RWPE1 (cell line): ENCODE results near the gene SNAPC1.

ENCODE experiments used
- CTCF ChIA-PET: fragments of 350-600 bp; sonication (Branson Sonifier 250); formaldehyde crosslinking; extraction: SDS; loops from one replicate; lab custom pipeline; 2021; lab: Yijun Ruan, JAX
- POLR2A ChIA-PET: fragments of 400-600 bp; formaldehyde crosslinking; extraction: SDS; loops from one replicate; lab custom pipeline; 2020; ENCODE audit warnings: antibody characterized with exemption; ENCODE audit not compliant: low non-redundant PET; lab: Yijun Ruan, JAX
- DNase-seq: peaks from one replicate; pipeline ENCODE4 v3.0.0; 2012; ENCODE audit warnings: low spot score
- H3K27ac ChIP-seq: fragments of 450-650 bp; 2 replicates; pipeline ENCODE4 v1.5.1; 2017
- CTCF ChIP-seq: fragments of 450-650 bp; conservative IDR thresholded peaks from 2 replicates; pipeline ENCODE4 v1.5.1; 2017; ENCODE audit warnings: low read depth, mild to moderate bottlenecking

The SNAPC1 gene

GRCh38 chr14:61837336-61838229, 75.4 kb downstream of the SNAPC1 start:
- H3K27ac ChIP-seq = no peak overlapping the region
- DNase-seq = peak; percentile 64
- POLR2A ChIA-PET = no interaction called here
- peak; percentile 93 for TF ChIP-seq CTCF
- CTCF ChIA-PET = interaction anchor here (0.5 to 2.1 kb wide), 35 partner anchors 14 to 1472 kb away, joined by 3 to 20 read pairs (median 3); no protein-coding TSS in a partner anchor

GRCh38 chr14:61838661-61839245, 76.5 kb downstream of the SNAPC1 start:
- ChIA-PET CTCF (interaction anchor here (2.0 to 2.1 kb wide), 2 partner anchors 382 to 542 kb away, joined by 6 read pairs; no protein-coding TSS in a partner anchor), POLR2A (interaction anchor here (0.5 kb wide), 1 partner anchor 71 kb away, joined by 7 read pairs; no protein-coding TSS in a partner anchor)
- DNase-seq = no peak
- H3K27ac ChIP-seq = no peak overlapping the region
- no peak for TF ChIP-seq CTCF

- ChIA-PET CTCF (no interaction called here), POLR2A (no interaction called here)
- no peak for TF ChIP-seq CTCF
- no peak for DNase-seq
- no peak overlapping the region for H3K27ac ChIP-seq
These were observed 77.3 kb downstream of the SNAPC1 start for GRCh38 chr14:61839507-61839906.

- no peak overlapping the region for H3K27ac ChIP-seq
- ChIA-PET CTCF (no interaction called here), POLR2A (no interaction called here)
- DNase-seq = no peak
- no peak for TF ChIP-seq CTCF
These were observed 78.9 kb downstream of the SNAPC1 start for GRCh38 chr14:61841145-61841544.
